ENCODE data around the gene SPAG4.

Gene SPAG4

DNA sequence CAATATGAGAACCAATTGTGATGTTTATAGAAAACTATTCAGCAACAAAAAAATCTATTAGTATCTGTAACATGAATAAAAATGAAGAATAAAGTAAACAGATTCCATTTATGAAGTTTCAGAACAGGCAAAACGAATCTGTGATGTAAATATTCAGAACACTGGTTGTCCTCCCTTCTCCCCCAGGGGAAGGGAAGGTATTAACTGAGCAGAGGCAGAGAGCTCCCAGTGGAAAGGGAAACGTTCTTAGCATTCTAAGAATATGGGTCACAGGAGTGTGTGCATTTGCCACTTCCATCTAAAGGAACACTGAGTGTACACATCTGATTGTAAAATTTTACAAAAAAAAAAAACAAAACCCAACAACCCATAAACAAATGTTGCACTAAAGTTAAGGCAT is 23.1 kb downstream of the SPAG4 start:
- H3K4me3 ChIP-seq (ENCODE audit: insufficient read length, low read depth) = no peak overlapping the region
- TF ChIP-seq ZNF274 (IDR thresholded peaks at IDR 0.05; ENCODE audit: low read depth, low read length) (no peak), YY1 (IDR thresholded peaks at IDR 0.05; ENCODE audit: insufficient read depth, insufficient read length) (no peak), SUZ12 (IDR thresholded peaks at IDR 0.05; ENCODE audit: extremely low read depth, insufficient read depth, insufficient read length) (no peak)

DNA sequence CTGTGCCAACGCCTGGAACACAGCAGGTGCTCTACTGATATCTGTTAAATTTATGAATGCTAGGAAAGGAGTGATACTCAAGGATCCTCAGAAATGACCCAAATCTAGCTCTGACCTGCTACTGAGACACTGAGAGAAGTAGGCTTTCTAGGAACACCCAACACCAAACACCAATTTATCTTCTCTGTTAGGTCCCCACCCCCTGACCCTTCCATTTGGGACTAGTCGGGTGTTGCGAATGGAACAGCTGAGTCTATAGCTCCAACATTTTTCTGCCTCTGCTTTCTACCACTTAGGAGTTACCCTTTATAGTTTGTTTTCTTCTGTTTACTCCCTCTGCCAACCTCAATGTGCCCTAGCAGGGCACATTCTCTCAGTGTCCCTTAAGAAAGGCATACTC is 25.1 kb downstream of the SPAG4 start:
- TF ChIP-seq SUZ12 (IDR thresholded peaks at IDR 0.05; ENCODE audit: extremely low read depth, insufficient read depth, insufficient read length) = no peak
- TF ChIP-seq YY1 (IDR thresholded peaks at IDR 0.05; ENCODE audit: insufficient read depth, insufficient read length) = no peak
- TF ChIP-seq ZNF274 (IDR thresholded peaks at IDR 0.05; ENCODE audit: low read depth, low read length) = no peak
- Histone ChIP-seq H3K4me1 (ENCODE audit: insufficient read depth, insufficient read length) (peaks cover 6% of the 10 kb centered on the region), H3K27me3 (ENCODE audit: insufficient read depth, insufficient read length) (no peaks in the 10 kb centered on the region), H3K4me3 (ENCODE audit: insufficient read length, low read depth) (no peak overlapping the region), H3K36me3 (ENCODE audit: insufficient read depth, insufficient read length, low read length) (no peaks in the 10 kb centered on the region), H3K9me3 (ENCODE audit: insufficient read depth, low read length) (no peaks in the 10 kb centered on the region), H3K9ac (ENCODE audit: insufficient read length, low read depth) (no peak overlapping the region)
- DNase-seq (ENCODE audit: low read depth, low spot score) = no peak

More for the DNA sequence above, 23.1 kb downstream of the SPAG4 start:
- no peak overlapping the region for H3K9ac ChIP-seq (ENCODE audit: insufficient read length, low read depth)
- DNase-seq (ENCODE audit: low read depth, low spot score) = no peak
- H3K9me3 ChIP-seq (ENCODE audit: insufficient read depth, low read length) = no peaks in the 10 kb centered on the region
- H3K36me3 ChIP-seq (ENCODE audit: insufficient read depth, insufficient read length, low read length) = no peaks in the 10 kb centered on the region
- no peaks in the 10 kb centered on the region for H3K27me3 ChIP-seq (ENCODE audit: insufficient read depth, insufficient read length)
- peaks cover 6% of the 10 kb centered on the region for H3K4me1 ChIP-seq (ENCODE audit: insufficient read depth, insufficient read length)

DNA sequence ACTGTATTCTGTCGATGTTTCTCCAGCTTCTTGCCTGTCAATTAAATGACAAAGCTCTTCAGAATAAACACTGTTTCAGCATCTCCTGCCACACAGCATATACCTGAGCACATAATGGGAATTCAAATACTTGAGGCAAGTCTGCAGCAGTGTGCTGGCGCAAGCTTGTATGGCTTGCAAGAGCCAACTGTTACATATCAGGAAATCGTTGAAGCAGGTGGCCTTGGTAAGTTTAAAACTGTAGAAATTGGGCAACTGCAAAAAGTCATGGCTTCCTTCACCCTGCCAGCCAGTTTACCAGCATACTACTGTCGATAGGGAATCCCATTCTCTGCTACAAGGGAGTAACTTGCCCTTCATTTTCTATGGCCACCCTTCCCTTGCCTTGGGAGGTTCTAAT is 26.1 kb downstream of the SPAG4 start:
- DNase-seq (ENCODE audit: low read depth, low spot score) = no peak
- Histone ChIP-seq H3K4me3 (ENCODE audit: insufficient read length, low read depth) (no peak overlapping the region), H3K9ac (ENCODE audit: insufficient read length, low read depth) (no peak overlapping the region), H3K27me3 (ENCODE audit: insufficient read depth, insufficient read length) (no peaks in the 10 kb centered on the region), H3K4me1 (ENCODE audit: insufficient read depth, insufficient read length) (peaks cover 6% of the 10 kb centered on the region), H3K36me3 (ENCODE audit: insufficient read depth, insufficient read length, low read length) (no peaks in the 10 kb centered on the region), H3K9me3 (ENCODE audit: insufficient read depth, low read length) (no peaks in the 10 kb centered on the region)
- TF ChIP-seq ZNF274 (IDR thresholded peaks at IDR 0.05; ENCODE audit: low read depth, low read length) (no peak), YY1 (IDR thresholded peaks at IDR 0.05; ENCODE audit: insufficient read depth, insufficient read length) (no peak), SUZ12 (IDR thresholded peaks at IDR 0.05; ENCODE audit: extremely low read depth, insufficient read depth, insufficient read length) (no peak)

DNA sequence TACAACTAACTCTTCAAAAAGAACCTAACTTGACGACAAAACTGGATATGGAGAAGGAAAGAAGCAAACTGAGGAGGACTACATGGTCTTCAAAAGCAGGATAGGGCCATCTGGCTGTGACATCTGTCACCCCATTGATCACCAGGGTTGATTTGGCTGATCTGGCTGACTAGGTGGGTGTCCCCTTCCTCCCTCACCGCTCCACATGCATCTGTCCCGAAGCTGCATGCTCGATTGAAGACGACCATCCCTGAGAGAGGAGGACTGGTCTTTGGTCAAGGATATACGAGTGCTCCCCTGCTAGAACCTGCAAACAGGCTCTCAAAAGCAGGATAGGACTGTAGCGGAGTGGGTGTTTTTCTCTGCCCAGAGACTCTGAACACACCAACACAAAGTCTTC is 27.4 kb downstream of the SPAG4 start:
- TF ChIP-seq SUZ12 (IDR thresholded peaks at IDR 0.05; ENCODE audit: extremely low read depth, insufficient read depth, insufficient read length) (no peak), ZNF274 (IDR thresholded peaks at IDR 0.05; ENCODE audit: low read depth, low read length) (no peak), YY1 (IDR thresholded peaks at IDR 0.05; ENCODE audit: insufficient read depth, insufficient read length) (no peak)
- Histone ChIP-seq H3K9ac (ENCODE audit: insufficient read length, low read depth) (no peak overlapping the region), H3K4me3 (ENCODE audit: insufficient read length, low read depth) (no peak overlapping the region), H3K4me1 (ENCODE audit: insufficient read depth, insufficient read length) (peaks cover 3% of the 10 kb centered on the region), H3K9me3 (ENCODE audit: insufficient read depth, low read length) (no peaks in the 10 kb centered on the region), H3K36me3 (ENCODE audit: insufficient read depth, insufficient read length, low read length) (no peaks in the 10 kb centered on the region), H3K27me3 (ENCODE audit: insufficient read depth, insufficient read length) (no peaks in the 10 kb centered on the region)
- DNase-seq (ENCODE audit: low read depth, low spot score) = no peak

DNA sequence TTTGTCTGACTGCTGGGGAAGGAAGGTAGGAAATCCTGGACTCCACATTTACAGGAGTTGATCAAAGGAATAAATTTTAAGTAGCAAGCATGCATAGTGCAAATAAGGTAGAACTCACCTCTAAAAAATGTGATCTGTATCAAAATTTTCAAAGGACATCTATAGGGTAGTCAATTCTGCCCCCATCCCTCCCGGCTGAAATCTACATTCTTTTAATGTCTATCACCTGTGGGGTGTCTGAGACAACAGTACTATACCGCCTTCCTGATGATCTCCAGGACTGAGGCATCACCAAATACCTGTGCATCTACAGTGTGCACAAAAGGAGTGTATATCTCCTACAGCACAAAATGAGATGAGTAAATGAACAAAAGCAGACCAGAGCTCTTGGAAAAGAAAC is 29.2 kb downstream of the SPAG4 start:
- no peak overlapping the region for H3K4me3 ChIP-seq (ENCODE audit: insufficient read length, low read depth)
- no peak for DNase-seq (ENCODE audit: low read depth, low spot score)
- TF ChIP-seq ZNF274 (IDR thresholded peaks at IDR 0.05; ENCODE audit: low read depth, low read length) (no peak), SUZ12 (IDR thresholded peaks at IDR 0.05; ENCODE audit: extremely low read depth, insufficient read depth, insufficient read length) (no peak), YY1 (IDR thresholded peaks at IDR 0.05; ENCODE audit: insufficient read depth, insufficient read length) (no peak)
- no peaks in the 10 kb centered on the region for H3K9me3 ChIP-seq (ENCODE audit: insufficient read depth, low read length)
- H3K4me1 ChIP-seq (ENCODE audit: insufficient read depth, insufficient read length) = no peaks in the 10 kb centered on the region
- no peaks in the 10 kb centered on the region for H3K27me3 ChIP-seq (ENCODE audit: insufficient read depth, insufficient read length)
- H3K9ac ChIP-seq (ENCODE audit: insufficient read length, low read depth) = no peak overlapping the region
- peaks cover 2% of the 10 kb centered on the region for H3K36me3 ChIP-seq (ENCODE audit: insufficient read depth, insufficient read length, low read length)

DNA sequence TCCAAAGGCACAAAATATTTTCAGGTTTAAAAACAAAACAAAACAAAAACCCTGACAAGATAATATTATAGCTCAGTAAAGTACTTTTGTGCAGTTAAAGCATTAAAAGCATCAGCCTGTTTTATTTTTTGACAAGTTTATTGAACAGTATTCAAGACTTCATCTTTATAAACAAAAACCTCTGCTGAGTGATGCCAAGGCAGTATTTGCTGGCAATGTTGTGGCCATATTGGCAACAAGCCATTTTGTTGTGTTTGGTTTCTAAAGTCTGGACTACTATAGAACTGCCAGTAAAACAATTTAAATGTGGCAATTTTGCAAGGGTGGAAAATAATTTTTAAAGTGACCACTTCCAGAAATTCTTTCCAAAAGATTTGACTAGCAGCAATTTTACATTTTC is 33.2 kb downstream of the SPAG4 start:
- Histone ChIP-seq H3K9me3 (ENCODE audit: insufficient read depth, low read length) (no peaks in the 10 kb centered on the region), H3K27me3 (ENCODE audit: insufficient read depth, insufficient read length) (no peaks in the 10 kb centered on the region), H3K4me3 (ENCODE audit: insufficient read length, low read depth) (no peak overlapping the region), H3K4me1 (ENCODE audit: insufficient read depth, insufficient read length) (peaks cover 2% of the 10 kb centered on the region), H3K36me3 (ENCODE audit: insufficient read depth, insufficient read length, low read length) (peaks cover 33% of the 10 kb centered on the region), H3K9ac (ENCODE audit: insufficient read length, low read depth) (no peak overlapping the region)
- TF ChIP-seq SUZ12 (IDR thresholded peaks at IDR 0.05; ENCODE audit: extremely low read depth, insufficient read depth, insufficient read length) (no peak), YY1 (IDR thresholded peaks at IDR 0.05; ENCODE audit: insufficient read depth, insufficient read length) (no peak), ZNF274 (IDR thresholded peaks at IDR 0.05; ENCODE audit: low read depth, low read length) (no peak)
- DNase-seq (ENCODE audit: low read depth, low spot score) = no peak

DNA sequence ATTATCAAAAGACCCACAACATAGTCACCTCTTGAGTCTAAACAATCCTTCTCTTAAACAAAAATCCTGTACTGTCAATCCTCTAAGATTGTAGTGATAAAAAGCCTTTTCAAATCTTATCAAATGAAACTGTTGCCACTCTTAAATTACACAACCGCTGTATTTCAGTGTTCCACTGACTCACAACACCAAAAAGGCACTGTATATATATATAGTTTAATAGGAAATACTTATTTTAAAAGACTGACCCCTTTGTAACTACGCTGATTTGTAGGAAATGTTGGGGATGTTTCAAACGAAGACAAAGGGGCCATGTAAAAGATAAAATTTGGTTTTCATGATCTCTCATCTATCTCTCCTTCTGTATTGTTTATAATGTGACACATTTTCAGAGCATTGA is 35.0 kb downstream of the SPAG4 start:
- no peak for TF ChIP-seq ZNF274 (IDR thresholded peaks at IDR 0.05; ENCODE audit: low read depth, low read length)
- TF ChIP-seq YY1 (IDR thresholded peaks at IDR 0.05; ENCODE audit: insufficient read depth, insufficient read length) = no peak
- TF ChIP-seq SUZ12 (IDR thresholded peaks at IDR 0.05; ENCODE audit: extremely low read depth, insufficient read depth, insufficient read length) = no peak
- Histone ChIP-seq H3K9ac (ENCODE audit: insufficient read length, low read depth) (no peak overlapping the region), H3K27me3 (ENCODE audit: insufficient read depth, insufficient read length) (no peaks in the 10 kb centered on the region), H3K4me1 (ENCODE audit: insufficient read depth, insufficient read length) (peaks cover 2% of the 10 kb centered on the region), H3K36me3 (ENCODE audit: insufficient read depth, insufficient read length, low read length) (peaks cover 51% of the 10 kb centered on the region), H3K4me3 (ENCODE audit: insufficient read length, low read depth) (no peak overlapping the region), H3K9me3 (ENCODE audit: insufficient read depth, low read length) (no peaks in the 10 kb centered on the region)
- DNase-seq (ENCODE audit: low read depth, low spot score) = no peak

Data from NT2/D1 (cell line).